A172 (cell line): Measurements from ENCODE around the gene ARID4B. TPM values are rescaled to one million over a fixed set of nuclear protein-coding genes. Genes with fewer than 3 reads are reported as not detected.
A peak's percentile ranks its signal among the peaks of the same experiment; 100 is the strongest.
"Not testable (repeated sequence)": the region's sequence is repeated elsewhere in the genome, so short reads cannot be mapped to it uniquely, and the experiment has no call there.

Source experiments
- DNase-seq: peaks from one replicate; pipeline ENCODE4 v3.0.0-alpha.2; 2015; ENCODE audit warnings: low spot score
- total RNA-seq: library from RNA; depleted of rRNA; stranded (reverse); fragments of >200 nt; shearing (Covaris generic); gene quantifications from 2 replicates; pipeline ENCODE4 v1.2.3, GENCODE V29; 2014

ARID4B gene
- total RNA-seq, 1 experiment from 2014 or later, result 29.9 TPM

GRCh38 chr1:235329139-235329902 lies 1.3 kb upstream of the ARID4B start:
- peak; percentile 20 for DNase-seq

- DNase-seq, result peak; percentile 100
Observed at GRCh38 chr1:235328271-235329138, 526 bp upstream of the ARID4B start, which contains the start of gene GGPS1. GGPS1 (plus strand) TSS chr1:235328570; CDS start chr1:235335265, 6,695 bp downstream.

GRCh38 chr1:235326719-235327558 lies 1.0 kb downstream of the ARID4B start:
- DNase-seq, result peak; percentile 30

- DNase-seq, result no peak
Observed at GRCh38 chr1:235325854-235326253, 2.1 kb downstream of the ARID4B start.

GRCh38 chr1:235325139-235325538 lies 2.8 kb downstream of the ARID4B start:
- no peak for DNase-seq

GRCh38 chr1:235324296-235324695 lies 3.7 kb downstream of the ARID4B start:
- no peak for DNase-seq

GRCh38 chr1:235320521-235321179 lies 7.3 kb downstream of the ARID4B start:
- no peak for DNase-seq

GRCh38 chr1:235319255-235319654 lies 8.7 kb downstream of the ARID4B start:
- DNase-seq, result no peak

- no peak for DNase-seq
Observed at GRCh38 chr1:235317168-235317567, 10.8 kb downstream of the ARID4B start.

GRCh38 chr1:235315735-235316134 lies 12.2 kb downstream of the ARID4B start:
- DNase-seq, result no peak

GRCh38 chr1:235315173-235315572 lies 12.8 kb downstream of the ARID4B start:
- DNase-seq, result no peak

- no peak for DNase-seq
Observed at GRCh38 chr1:235313931-235314678, 13.9 kb downstream of the ARID4B start.

GRCh38 chr1:235313262-235313661 lies 14.7 kb downstream of the ARID4B start:
- DNase-seq, result no peak

GRCh38 chr1:235309206-235309605 lies 18.8 kb downstream of the ARID4B start:
- not testable (repeated sequence) for DNase-seq

- no peak for DNase-seq
Observed at GRCh38 chr1:235307158-235308124, 20.5 kb downstream of the ARID4B start.

- DNase-seq, result no peak
Observed at GRCh38 chr1:235304549-235305451, 23.2 kb downstream of the ARID4B start.

GRCh38 chr1:235302143-235302542 lies 25.8 kb downstream of the ARID4B start:
- no peak for DNase-seq

GRCh38 chr1:235299169-235299858 lies 28.7 kb downstream of the ARID4B start:
- no peak for DNase-seq
